Skin of body (tissue), 3 donors: ENCODE data around the gene CFHR5. TPM values are rescaled to one million over a fixed set of nuclear protein-coding genes. Genes with fewer than 3 reads are reported as not detected.
"Not testable (repeated sequence)": the region's sequence is repeated elsewhere in the genome, so short reads cannot be mapped to it uniquely, and the experiment has no call there.

Source experiments
- DNase-seq: peaks from one replicate; lab custom pipeline; 2025; lab: John Stamatoyannopoulos, UW
- small RNA-seq: library from RNA; depleted of rRNA; stranded (forward); fragments of <200 nt; gene quantifications from one replicate; pipeline ENCODE3, GENCODE V24; 2014; ENCODE audit warnings: low replicate concordance
- total RNA-seq: library from RNA; depleted of rRNA; stranded (reverse); fragments of >200 nt; gene quantifications from one replicate; pipeline ENCODE4 v1.2.3, GENCODE V29; 2014

CFHR5 gene
- total RNA-seq, 1 donor from 2014 or later: not detected

GRCh38 chr1:197017558-197018146 is 40.3 kb downstream of the CFHR5 start:
- DNase-seq: no peak

DNA sequence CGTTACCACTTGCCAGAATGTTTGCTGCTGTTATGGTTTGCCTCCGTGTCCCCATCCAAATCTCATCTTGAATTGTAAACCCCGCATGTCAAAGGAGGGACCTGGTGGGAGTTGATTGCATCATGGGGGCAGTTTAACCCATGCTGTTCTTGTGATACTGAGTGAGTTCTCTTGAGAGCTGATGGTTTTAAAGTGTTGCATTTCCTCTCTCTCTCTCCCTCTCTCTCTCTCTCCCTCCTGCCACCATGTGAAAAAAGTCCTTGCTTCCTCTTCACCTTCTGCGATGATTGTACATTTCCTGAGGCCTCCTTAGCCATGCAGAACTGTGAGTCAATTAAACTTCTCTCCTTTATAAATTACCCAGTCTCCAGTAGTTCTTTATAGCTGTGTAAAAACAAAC is 44.4 kb downstream of the CFHR5 start:
- DNase-seq: no peak

GRCh38 chr1:197024460-197024859 is 47.1 kb downstream of the CFHR5 start:
- DNase-seq: no peak

GRCh38 chr1:197027359-197027758 is 50.0 kb downstream of the CFHR5 start:
- no peak for DNase-seq

GRCh38 chr1:197029749-197030148 is 52.4 kb downstream of the CFHR5 start:
- no peak for DNase-seq

GRCh38 chr1:197034631-197035339 is 57.4 kb downstream of the CFHR5 start:
- DNase-seq: not testable (repeated sequence)

GRCh38 chr1:197036861-197037260 is 59.5 kb downstream of the CFHR5 start:
- DNase-seq: no peak

DNA sequence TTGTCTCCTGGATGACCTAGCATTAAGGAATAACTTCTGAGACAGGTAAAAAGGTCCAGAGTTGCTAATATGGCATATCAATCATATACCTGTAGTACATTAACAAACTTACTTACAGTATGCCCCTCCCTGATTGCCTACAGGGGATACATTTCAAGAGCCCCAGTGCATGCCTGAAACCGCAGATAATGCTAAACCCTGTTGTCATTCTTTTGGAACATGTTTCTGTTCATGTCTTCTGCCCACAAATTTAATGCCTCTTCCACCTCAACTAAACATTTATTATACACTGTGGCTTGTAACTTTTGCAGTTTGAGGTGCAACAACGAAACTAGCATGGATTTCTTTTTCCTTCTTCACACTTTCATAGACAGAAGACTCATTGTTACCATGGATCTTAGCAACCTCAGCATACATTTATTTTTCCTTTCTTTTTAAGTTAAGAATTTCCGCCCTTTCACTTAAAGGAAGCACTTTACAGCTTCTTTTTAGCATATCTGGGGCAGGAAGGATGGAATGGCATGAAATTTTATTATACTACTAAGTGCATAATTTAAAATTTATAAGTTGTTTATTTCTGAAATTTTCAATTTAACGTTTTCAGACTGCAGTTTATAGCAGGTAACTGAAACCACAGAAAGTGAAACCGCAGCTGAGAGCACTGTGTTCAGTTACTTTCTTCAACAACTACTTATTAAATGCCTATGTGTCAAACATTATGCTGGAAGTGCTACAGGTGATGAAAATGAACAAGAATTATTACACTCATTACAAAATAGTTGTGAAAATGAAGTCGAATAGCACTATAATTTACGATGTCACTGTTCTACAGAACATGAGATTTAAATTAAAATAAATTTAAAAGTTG is 64.4 kb downstream of the CFHR5 start:
- no peak for DNase-seq

DNA sequence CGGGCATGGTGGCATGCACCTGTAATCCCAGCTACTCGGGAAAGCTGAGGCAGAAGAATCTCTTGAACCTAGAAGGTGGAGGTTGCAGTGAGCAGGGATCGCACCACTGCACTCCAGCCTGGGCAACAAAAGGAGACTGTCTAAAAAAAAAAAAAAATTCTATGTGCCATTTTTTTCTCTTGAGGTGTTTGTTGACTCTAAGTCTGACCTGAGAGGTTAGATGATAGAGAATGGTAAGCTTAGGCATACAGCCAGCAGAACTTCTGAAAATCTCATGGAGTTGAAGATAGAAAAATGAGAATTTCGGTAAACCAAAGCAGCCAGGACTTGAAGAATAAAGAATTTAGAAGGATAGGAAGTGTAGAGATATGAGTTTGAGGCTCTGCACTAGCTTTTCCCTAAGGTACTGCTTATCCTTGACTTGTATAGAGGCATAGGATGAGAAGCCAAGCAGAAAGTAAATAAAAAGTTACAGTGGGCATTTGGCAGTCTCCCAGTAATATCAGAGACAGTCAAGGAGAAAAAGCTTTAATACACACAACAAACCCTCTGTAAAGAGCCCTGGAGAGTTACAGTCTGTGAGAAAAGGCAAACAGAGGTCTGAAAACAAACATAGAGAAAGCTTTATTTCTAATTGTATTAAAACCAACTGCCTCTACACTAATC is 65.5 kb downstream of the CFHR5 start:
- DNase-seq: no peak

- no peak for DNase-seq
Observed at GRCh38 chr1:197049100-197049499, 71.7 kb downstream of the CFHR5 start.

Small RNAs within 50 kb of the gene (small RNA-seq; reads per million reads assigned to genes)
- gene AL139418.1: not detected

Other genes starting within 250 kb of the CFHR5 start
- gene CFHR3, start 202.7 kb upstream of the CFHR5 start, total RNA-seq: 0.39 TPM
- gene CFHR1, start 157.8 kb upstream of the CFHR5 start, total RNA-seq: 0.59 TPM
- gene CFHR4, start 89.5 kb upstream of the CFHR5 start, total RNA-seq: not detected
- gene CFHR2, start 33.8 kb upstream of the CFHR5 start, total RNA-seq: not detected
- gene F13B, start 89.7 kb downstream of the CFHR5 start, total RNA-seq: not detected
- 16.6 TPM for gene ASPM, start 169.1 kb downstream of the CFHR5 start, total RNA-seq
- 20.7 TPM for gene ZBTB41, start 223.7 kb downstream of the CFHR5 start, total RNA-seq